Measurements from ENCODE around the gene ARHGEF38.

ARHGEF38 gene

GRCh38 chr4:105619188-105619931 lies 66.9 kb downstream of the ARHGEF38 start:
- no peak for DNase-seq

- no peak for DNase-seq
Observed at GRCh38 chr4:105620640-105621323, 68.4 kb downstream of the ARHGEF38 start.

GRCh38 chr4:105622269-105622668 lies 69.8 kb downstream of the ARHGEF38 start:
- DNase-seq, result no peak

- no peak for DNase-seq
Observed at GRCh38 chr4:105623099-105623498, 70.7 kb downstream of the ARHGEF38 start.

GRCh38 chr4:105624530-105624929 lies 72.1 kb downstream of the ARHGEF38 start:
- DNase-seq, result no peak

GRCh38 chr4:105625214-105625613 lies 72.8 kb downstream of the ARHGEF38 start:
- DNase-seq, result no peak

GRCh38 chr4:105626846-105627245 lies 74.4 kb downstream of the ARHGEF38 start:
- DNase-seq, result no peak

GRCh38 chr4:105627620-105628019 lies 75.2 kb downstream of the ARHGEF38 start:
- DNase-seq, result no peak

GRCh38 chr4:105630670-105631655 lies 78.5 kb downstream of the ARHGEF38 start:
- DNase-seq, result no peak

GRCh38 chr4:105631818-105632400 lies 79.5 kb downstream of the ARHGEF38 start:
- peak; percentile 10 for DNase-seq

GRCh38 chr4:105632599-105632998 lies 80.2 kb downstream of the ARHGEF38 start:
- no peak for DNase-seq

GRCh38 chr4:105633241-105633640 lies 80.8 kb downstream of the ARHGEF38 start:
- DNase-seq, result no peak

GRCh38 chr4:105634402-105635080 lies 82.1 kb downstream of the ARHGEF38 start:
- DNase-seq, result no peak

- peak; percentile 11 for DNase-seq
Observed at GRCh38 chr4:105637408-105638176, 85.2 kb downstream of the ARHGEF38 start.

GRCh38 chr4:105641845-105642244 lies 89.4 kb downstream of the ARHGEF38 start:
- no peak for DNase-seq

- no peak for DNase-seq
Observed at GRCh38 chr4:105644257-105644656, 91.8 kb downstream of the ARHGEF38 start.

- DNase-seq, result no peak
Observed at GRCh38 chr4:105645440-105645839, 93.0 kb downstream of the ARHGEF38 start.

GRCh38 chr4:105650190-105650589 lies 97.8 kb downstream of the ARHGEF38 start:
- DNase-seq, result no peak

GRCh38 chr4:105651884-105652283 lies 99.5 kb downstream of the ARHGEF38 start:
- no peak for DNase-seq

- no peak for DNase-seq
Observed at GRCh38 chr4:105652286-105652888, 100.0 kb downstream of the ARHGEF38 start.

Measured in KG1 (cell line).